IMR-90 (cell line): ENCODE measurements around the gene TP53BP2.

Experiments
- CTCF ChIP-seq: conservative IDR thresholded peaks from 2 replicates; pipeline ENCODE4 v1.5.1; 2012; ENCODE audit warnings: mild to moderate bottlenecking, low read depth, low read length, improper control_type of control experiment
- SMC3 ChIP-seq: fragments of 150-350 bp; IDR thresholded peaks from 2 replicates; pipeline ENCODE4 v1.6.1; 2016; ENCODE audit warnings: low read depth, mild to moderate bottlenecking, antibody characterized with exemption, low read length, moderate library complexity

- TF ChIP-seq SMC3 (no peak), CTCF (no peak)
Measured at GRCh38 chr1:223836586-223836985, 9.2 kb downstream of the TP53BP2 start.
